Measurements from ENCODE around the gene ITGA3. TPM values are rescaled to one million over a fixed set of nuclear protein-coding genes. Genes with fewer than 3 reads are reported as not detected.

ITGA3 gene
- total RNA-seq, 4 donors from 2014 or later: 14.3 to 73.1 (median 33.4) TPM

DNA sequence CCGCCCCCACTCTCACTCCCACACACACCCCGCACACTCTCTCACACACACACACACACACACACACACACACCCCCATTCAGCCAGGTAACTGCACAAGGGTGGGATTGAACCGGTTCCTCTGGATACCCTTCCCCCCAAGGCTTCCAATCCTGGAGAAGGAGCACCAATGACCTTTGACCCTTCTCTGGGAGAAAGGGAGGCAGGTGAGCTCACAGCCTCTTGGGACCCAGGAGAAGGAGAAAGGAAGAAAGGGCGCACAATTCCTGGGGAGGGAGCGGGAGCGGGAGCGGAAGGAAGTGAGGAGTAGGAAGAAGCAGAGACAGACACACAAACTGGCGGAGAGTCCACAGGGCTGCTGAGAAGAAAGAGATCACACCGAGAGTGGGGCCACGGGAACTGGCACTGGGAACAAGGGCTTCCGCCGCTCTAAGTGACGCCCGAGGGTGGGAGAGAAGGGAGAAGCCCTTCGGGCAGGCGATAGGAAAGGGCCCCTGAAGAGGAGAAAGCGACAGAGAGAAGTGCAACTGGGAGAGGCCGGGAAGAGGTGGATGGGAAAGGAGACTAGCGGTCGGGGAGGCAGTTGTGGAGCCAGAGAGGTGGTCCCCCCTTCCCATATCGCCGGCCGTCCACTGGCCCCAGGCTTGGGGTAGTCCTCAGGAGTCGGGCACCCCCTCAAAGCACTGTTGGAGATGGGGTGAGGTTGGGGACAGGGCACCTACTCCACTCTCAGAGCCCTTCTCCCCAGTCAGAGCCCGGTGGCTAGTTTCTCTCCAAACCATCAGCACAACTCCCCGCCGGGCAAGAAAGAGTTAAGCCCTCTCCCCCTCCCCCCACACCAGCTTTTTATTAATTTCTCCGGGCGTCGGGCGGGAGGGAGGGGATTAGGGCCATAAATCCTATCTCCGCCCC lies 72.8 kb downstream of the ITGA3 start:
- Histone ChIP-seq H3K36me3 (no peaks in the 10 kb centered on the region), H3K27me3 (no peaks in the 10 kb centered on the region), H3K4me3 (peak overlapping the region; percentile 22 to 27), H3K27ac (no peak overlapping the region), H3K4me1 (peaks cover 0 to 5% of the 10 kb centered on the region in 2 donors), H3K9me3 (no peaks in the 10 kb centered on the region)
- no peak for TF ChIP-seq POLR2A (IDR thresholded peaks at IDR 0.05)
- no peak for TF ChIP-seq CTCF (IDR thresholded peaks at IDR 0.05)
- DNase-seq: no peak
- intact Hi-C loops (cut with DNase I; ENCODE audit: low total_unique reads): no loop called here

DNA sequence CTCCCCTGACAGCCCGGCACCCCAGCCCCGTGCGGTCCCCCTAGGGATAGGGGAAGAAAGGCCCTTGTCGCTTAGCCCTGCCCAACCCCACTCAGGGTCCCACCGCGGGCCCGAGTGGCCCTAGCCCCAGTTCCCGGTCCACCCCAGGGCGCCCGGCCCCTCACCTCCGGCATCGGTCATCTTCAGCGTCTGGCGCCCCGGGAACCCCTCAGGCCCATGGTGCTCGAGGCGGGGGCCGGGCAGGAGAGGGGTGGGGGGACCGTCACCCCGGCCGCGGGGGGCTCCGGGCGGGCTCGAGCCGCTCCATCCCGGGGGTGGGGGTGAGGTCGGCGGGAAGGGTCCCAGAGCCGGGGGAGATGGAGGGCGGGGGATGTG lies 73.4 kb downstream of the ITGA3 start:
- no peaks in the 10 kb centered on the region for H3K9me3 ChIP-seq
- H3K27me3 ChIP-seq: no peaks in the 10 kb centered on the region
- no peaks in the 10 kb centered on the region for H3K36me3 ChIP-seq
- peaks cover 0 to 5% of the 10 kb centered on the region in 2 donors for H3K4me1 ChIP-seq
- TF ChIP-seq CTCF (IDR thresholded peaks at IDR 0.05): no peak
- no peak for TF ChIP-seq POLR2A (IDR thresholded peaks at IDR 0.05)
- intact Hi-C loops (cut with DNase I; ENCODE audit: low total_unique reads): no loop called here
- no peak overlapping the region for H3K27ac ChIP-seq
- H3K4me3 ChIP-seq: peak overlapping the region; percentile 22 to 27
- DNase-seq: no peak

- Histone ChIP-seq H3K4me1 (peaks cover 0 to 5% of the 10 kb centered on the region in 2 donors), H3K36me3 (no peaks in the 10 kb centered on the region)
Observed at GRCh38 chr17:50129728-50130558, 74.0 kb downstream of the ITGA3 start, which contains the start of gene SAMD14. TSS of gene SAMD14 (minus strand) at chr17:50130160. CDS start at chr17:50124959, 5,201 bp downstream.

GRCh38 chr17:50130559-50131305 lies 74.8 kb downstream of the ITGA3 start:
- intact Hi-C loops (cut with DNase I; ENCODE audit: low total_unique reads): no loop called here
- TF ChIP-seq CTCF (IDR thresholded peaks at IDR 0.05) (no peak), POLR2A (IDR thresholded peaks at IDR 0.05) (no peak)
- no peaks in the 10 kb centered on the region for H3K9me3 ChIP-seq
- H3K4me3 ChIP-seq: peak overlapping the region in 1 of 2 donors; percentile 27
- H3K36me3 ChIP-seq: no peaks in the 10 kb centered on the region
- H3K4me1 ChIP-seq: peaks cover 0 to 5% of the 10 kb centered on the region in 2 donors
- no peaks in the 10 kb centered on the region for H3K27me3 ChIP-seq
- DNase-seq: no peak
- H3K27ac ChIP-seq: no peak overlapping the region

More at GRCh38 chr17:50129728-50130558, 74.0 kb downstream of the ITGA3 start, which contains the start of gene SAMD14:
- no peak within 1 kb of the TSS for H3K27ac ChIP-seq
- TF ChIP-seq POLR2A (IDR thresholded peaks at IDR 0.05) (no peak), CTCF (IDR thresholded peaks at IDR 0.05) (no peak)
- intact Hi-C loops (cut with DNase I; ENCODE audit: low total_unique reads): no loop called here
- peak within 1 kb of the TSS; percentile 22 to 27 for H3K4me3 ChIP-seq
- H3K9me3 ChIP-seq: no peaks in the 10 kb centered on the region
- DNase-seq: no peak
- H3K27me3 ChIP-seq: no peaks in the 10 kb centered on the region
